ENCODE data around the gene SLC30A10. TPM values are rescaled to one million over a fixed set of nuclear protein-coding genes. Genes with fewer than 3 reads are reported as not detected.
"Not testable (repeated sequence)": the region's sequence is repeated elsewhere in the genome, so short reads cannot be mapped to it uniquely, and the experiment has no call there.

The SLC30A10 gene
- total and polyA plus RNA-seq, 2 donors (not counting 1 experiment from before 2014, with no cell fraction given) = 0.06 TPM; not detected in 1

DNA sequence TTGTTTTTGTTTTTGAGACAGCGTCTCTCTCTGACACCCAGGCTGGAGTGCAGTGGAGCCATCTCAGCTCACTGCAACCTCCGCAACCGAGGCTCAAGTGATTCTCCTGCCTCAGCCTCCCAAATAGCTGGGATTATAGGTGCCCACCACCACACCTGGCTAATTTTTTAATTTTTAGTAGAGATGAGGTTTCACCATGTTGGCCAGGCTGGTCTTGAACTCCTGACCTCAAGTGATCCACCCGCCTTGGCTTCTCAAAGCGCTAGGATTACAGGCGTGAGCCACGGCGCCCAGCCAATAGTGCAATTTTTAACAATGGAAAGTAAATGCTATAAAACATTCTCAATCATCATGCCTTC is 21.8 kb downstream of the SLC30A10 start:
- DNase-seq; H3K27ac ChIP-seq (ENCODE audit: low read length in 2 of 2); H3K27me3 ChIP-seq (replicated peaks in 1 of 4; ENCODE audit: control extremely low read depth in 1 of 4, control insufficient read depth in 3 of 4, insufficient read depth in 4 of 4, low read length in 3 of 4); CTCF ChIA-PET; H3K4me3 ChIP-seq (ENCODE audit: control extremely low read depth in 1 of 5, extremely low read depth in 1 of 5, insufficient read depth in 1 of 5, low read depth in 2 of 5, low read length in 4 of 5); H4K20me1 ChIP-seq (ENCODE audit: control insufficient read depth, insufficient read depth, low read length, poor library complexity, severe bottlenecking); H3K9me3 ChIP-seq (ENCODE audit: control extremely low read depth in 1 of 3, control insufficient read depth in 2 of 3, insufficient read depth in 1 of 3, low read length in 2 of 3); POLR2A ChIA-PET; H2AFZ ChIP-seq (ENCODE audit: insufficient read depth, low read depth, low read length, poor library complexity, severe bottlenecking); intact Hi-C loops (cut with micrococcal nuclease); H3K9ac ChIP-seq (ENCODE audit: low read length); H3K4me3 Mint-ChIP-seq; H3K4me1 Mint-ChIP-seq; H3K9me3 Mint-ChIP-seq (ENCODE audit: insufficient read depth); H3K36me3 ChIP-seq (replicated peaks in 1 of 2; ENCODE audit: control extremely low read depth in 1 of 2, control insufficient read depth in 1 of 2, extremely low read depth in 1 of 2, insufficient read depth in 2 of 2, low read length in 1 of 2); H3K4me2 ChIP-seq (replicated peaks; ENCODE audit: low read depth, low read length, poor library complexity, severe bottlenecking); H3K4me1 ChIP-seq (ENCODE audit: control insufficient read depth in 2 of 2, insufficient read depth in 2 of 2, low read length in 2 of 2); H3K27ac Mint-ChIP-seq; ATAC-seq (ENCODE audit: low read depth); H3K79me2 ChIP-seq (ENCODE audit: control insufficient read depth, insufficient read depth, low read length): not testable (repeated sequence)
- 100% methylated on average over 3 of the region's 8 CpGs for WGBS (ENCODE audit: insufficient coverage)
- peaks cover 13% of the 10 kb centered on the region for H3K27me3 Mint-ChIP-seq

DNA sequence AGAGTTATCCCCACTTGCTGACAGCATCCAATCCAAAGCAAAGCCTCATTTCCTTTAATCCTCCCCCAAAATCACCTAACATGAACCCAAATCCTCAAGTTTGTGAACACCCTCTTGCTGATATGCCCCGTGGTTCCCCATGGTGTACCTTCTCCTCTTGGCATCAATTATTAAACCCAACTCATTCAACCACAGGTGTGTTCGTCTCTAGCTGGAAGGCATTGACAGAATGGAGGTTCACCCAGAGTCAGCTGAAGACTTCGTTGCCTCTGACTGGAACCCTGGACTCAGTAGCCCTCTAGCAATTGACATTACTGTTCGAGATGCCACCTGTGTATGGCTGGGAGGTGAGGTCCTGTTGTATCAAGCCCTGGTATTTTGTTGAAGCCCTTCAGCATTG is 22.8 kb downstream of the SLC30A10 start:
- Histone ChIP-seq H3K9me3 (ENCODE audit: control extremely low read depth in 1 of 3, control insufficient read depth in 2 of 3, insufficient read depth in 1 of 3, low read length in 2 of 3) (no peaks in the 10 kb centered on the region), H3K27ac (ENCODE audit: low read length in 2 of 2) (no peak overlapping the region), H3K4me2 (replicated peaks; ENCODE audit: low read depth, low read length, poor library complexity, severe bottlenecking) (no peak overlapping the region), H3K36me3 (replicated peaks in 1 of 2; ENCODE audit: control extremely low read depth in 1 of 2, control insufficient read depth in 1 of 2, extremely low read depth in 1 of 2, insufficient read depth in 2 of 2, low read length in 1 of 2) (no peaks in the 10 kb centered on the region), H3K9ac (ENCODE audit: low read length) (no peak overlapping the region), H4K20me1 (ENCODE audit: control insufficient read depth, insufficient read depth, low read length, poor library complexity, severe bottlenecking) (no peaks in the 10 kb centered on the region), H3K79me2 (ENCODE audit: control insufficient read depth, insufficient read depth, low read length) (no peaks in the 10 kb centered on the region), H2AFZ (ENCODE audit: insufficient read depth, low read depth, low read length, poor library complexity, severe bottlenecking) (no peak overlapping the region), H3K27me3 (replicated peaks in 1 of 4; ENCODE audit: control extremely low read depth in 1 of 4, control insufficient read depth in 3 of 4, insufficient read depth in 4 of 4, low read length in 3 of 4) (peaks cover 0 to 2% (median under 1%) of the 10 kb centered on the region in 4 experiments), H3K4me3 (ENCODE audit: control extremely low read depth in 1 of 5, extremely low read depth in 1 of 5, insufficient read depth in 1 of 5, low read depth in 2 of 5, low read length in 4 of 5) (no peak overlapping the region), H3K4me1 (ENCODE audit: control insufficient read depth in 2 of 2, insufficient read depth in 2 of 2, low read length in 2 of 2) (no peaks in the 10 kb centered on the region)
- Mint-ChIP-seq H3K9me3 (ENCODE audit: insufficient read depth) (no peaks in the 10 kb centered on the region), H3K27me3 (peaks cover 13% of the 10 kb centered on the region), H3K4me1 (peaks cover 3% of the 10 kb centered on the region), H3K27ac (no peak overlapping the region), H3K4me3 (no peak overlapping the region)
- ATAC-seq (ENCODE audit: low read depth) (no peak), DNase-seq (no peak)
- ChIA-PET POLR2A (no interaction called here), CTCF (no interaction called here)
- 81% methylated on average over 4 of the region's 4 CpGs for WGBS (ENCODE audit: insufficient coverage)
- intact Hi-C loops (cut with micrococcal nuclease) = no loop called here
- no peak for TF ChIP-seq EZH2 (IDR thresholded peaks at IDR 0.05; ENCODE audit: borderline replicate concordance, insufficient read depth, low read depth, low read length, poor library complexity, severe bottlenecking)
- TF ChIP-seq, protein P1, sequence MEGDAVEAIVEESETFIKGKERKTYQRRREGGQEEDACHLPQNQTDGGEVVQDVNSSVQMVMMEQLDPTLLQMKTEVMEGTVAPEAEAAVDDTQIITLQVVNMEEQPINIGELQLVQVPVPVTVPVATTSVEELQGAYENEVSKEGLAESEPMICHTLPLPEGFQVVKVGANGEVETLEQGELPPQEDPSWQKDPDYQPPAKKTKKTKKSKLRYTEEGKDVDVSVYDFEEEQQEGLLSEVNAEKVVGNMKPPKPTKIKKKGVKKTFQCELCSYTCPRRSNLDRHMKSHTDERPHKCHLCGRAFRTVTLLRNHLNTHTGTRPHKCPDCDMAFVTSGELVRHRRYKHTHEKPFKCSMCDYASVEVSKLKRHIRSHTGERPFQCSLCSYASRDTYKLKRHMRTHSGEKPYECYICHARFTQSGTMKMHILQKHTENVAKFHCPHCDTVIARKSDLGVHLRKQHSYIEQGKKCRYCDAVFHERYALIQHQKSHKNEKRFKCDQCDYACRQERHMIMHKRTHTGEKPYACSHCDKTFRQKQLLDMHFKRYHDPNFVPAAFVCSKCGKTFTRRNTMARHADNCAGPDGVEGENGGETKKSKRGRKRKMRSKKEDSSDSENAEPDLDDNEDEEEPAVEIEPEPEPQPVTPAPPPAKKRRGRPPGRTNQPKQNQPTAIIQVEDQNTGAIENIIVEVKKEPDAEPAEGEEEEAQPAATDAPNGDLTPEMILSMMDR (IDR thresholded peaks at IDR 0.05) = no peak
